HCT116 (cell line): ENCODE results near the gene SPESP1. TPM values are rescaled to one million over a fixed set of nuclear protein-coding genes. Genes with fewer than 3 reads are reported as not detected.

Experiments used
- ATAC-seq: fragments of 200-7000 bp; cut with Tn5 transposase; 2 replicates; pipeline ENCODE4 v1.9.1; 2020; ENCODE audit warnings: mild to moderate bottlenecking, moderate library complexity
- BruUV-seq: library from RNA; stranded (reverse); fragments of 400-500 nt; replicated peaks from 2 replicates; lab custom pipeline; 2021; lab: Mats Ljungman, UMichigan
- CTCF ChIA-PET: fragments of 300-600 bp; sonication (Branson Sonifier 250); formaldehyde crosslinking; loops from one replicate; lab custom pipeline; 2021; ENCODE audit warnings: antibody characterized with exemption; lab: Charles Lee
- POLR2A ChIA-PET: fragments of 300-600, 350-600 bp; sonication (Branson Sonifier 250); formaldehyde crosslinking; loops from one replicate; lab custom pipeline; 2021; ENCODE audit warnings: antibody characterized with exemption; lab: Charles Lee
- RAD21 ChIA-PET, 2 experiments: fragments of 300-600 bp; sonication (Branson Sonifier 250); formaldehyde crosslinking; loops; one replicate each; lab custom pipeline; 2023; ENCODE audit warnings: low total read pairs in 2 of 2; ENCODE audit not compliant: uncharacterized antibody in 2 of 2, unreplicated experiment in 2 of 2, low non-redundant PET in 1 of 2; lab: Charles Lee
- DNase-seq: peaks from one replicate; pipeline ENCODE4 v3.0.0-alpha.2; 2010; ENCODE audit warnings: low read depth, low spot score
- H2AFZ ChIP-seq: fragments of 200-600 bp; shearing (Covaris generic), sonication (generic); 2 replicates; pipeline ENCODE4 v1.6.1; 2017; ENCODE audit warnings: low read depth, mixed run types, mixed read lengths, antibody characterized with exemption, low read length; ENCODE audit not compliant: poor library complexity, severe bottlenecking
- H3K27ac ChIP-seq: 2 replicates; pipeline ENCODE4 v1.5.1; 2012; ENCODE audit warnings: low read depth, low read length
- H3K27me3 ChIP-seq: fragments of 200-600 bp; sonication (generic); 2 replicates; pipeline ENCODE4 v1.6.1; 2016; ENCODE audit warnings: mixed run types, low read length, mixed read lengths; ENCODE audit not compliant: insufficient read depth
- H3K36me3 ChIP-seq, 2 experiments: fragments of 200-500 bp in 1 of 2; fragments of 200-600 bp in 1 of 2; sonication (Bioruptor generic) in 1 of 2; sonication (generic) in 1 of 2; 2 replicates each; pipeline versions ENCODE4 v1.5.1 to v1.6.1; 2014 to 2016; ENCODE audit warnings: low read length in 2 of 2, inconsistent platforms in 1 of 2, mixed read lengths in 1 of 2, mixed run types in 1 of 2; ENCODE audit not compliant: insufficient read depth in 2 of 2, control insufficient read depth in 1 of 2
- H3K4me1 ChIP-seq, 2 experiments: fragments of 200-600 bp in 1 of 2; sonication (generic) in 1 of 2; 2 replicates each; pipeline versions ENCODE4 v1.5.1 to v1.6.1; 2012 to 2017; ENCODE audit warnings: low read length in 2 of 2, inconsistent platforms in 1 of 2, mild to moderate bottlenecking in 1 of 2, mixed read lengths in 1 of 2, mixed run types in 1 of 2, moderate library complexity in 1 of 2; ENCODE audit not compliant: insufficient read depth in 2 of 2, control insufficient read depth in 1 of 2
- H3K4me2 ChIP-seq: fragments of 200-600 bp; sonication (generic); 2 replicates; pipeline ENCODE4 v1.6.1; 2017; ENCODE audit warnings: mixed run types, low read length, mixed read lengths
- H3K4me3 ChIP-seq, 2 experiments: fragments of 200-600 bp in 1 of 2; sonication (generic) in 1 of 2; replicated peaks in 1 of 2; 2 replicates each; pipeline ENCODE4 v1.5.1; 2011 to 2016; ENCODE audit warnings: low read length in 2 of 2, control low read depth in 1 of 2, low read depth in 1 of 2, mild to moderate bottlenecking in 1 of 2, mixed read lengths in 1 of 2, mixed run types in 1 of 2
- H3K79me2 ChIP-seq: fragments of 200-600 bp; sonication (generic); 2 replicates; pipeline ENCODE4 v1.6.1; 2017; ENCODE audit warnings: mild to moderate bottlenecking, mixed run types, low read length, moderate library complexity, mixed read lengths; ENCODE audit not compliant: insufficient read depth
- H3K9ac ChIP-seq: fragments of 200-600 bp; sonication (generic); 2 replicates; pipeline ENCODE4 v1.6.1; 2016; ENCODE audit warnings: low read length, mixed read lengths
- H3K9me2 ChIP-seq: fragments of 200-600 bp; sonication (generic), shearing (Covaris generic); 2 replicates; pipeline ENCODE4 v1.6.1; 2017; ENCODE audit warnings: mixed run types, mild to moderate bottlenecking, moderate library complexity; ENCODE audit not compliant: insufficient read depth
- H3K9me3 ChIP-seq, 2 experiments: fragments of 200-500 bp in 1 of 2; fragments of 200-600 bp in 1 of 2; sonication (Bioruptor generic) in 1 of 2; sonication (generic) in 1 of 2; 2 replicates each; pipeline ENCODE4 v1.6.1; 2014 to 2017; ENCODE audit warnings: low read length in 2 of 2, mixed read lengths in 2 of 2, inconsistent platforms in 1 of 2, low read depth in 1 of 2, mild to moderate bottlenecking in 1 of 2, mixed run types in 1 of 2, moderate library complexity in 1 of 2; ENCODE audit not compliant: control insufficient read depth in 1 of 2, insufficient read depth in 1 of 2
- H4K20me1 ChIP-seq: fragments of 200-600 bp; sonication (generic), shearing (Covaris generic); 2 replicates; pipeline ENCODE4 v1.6.1; 2017; ENCODE audit warnings: mixed run types, mild to moderate bottlenecking, moderate library complexity; ENCODE audit not compliant: insufficient read depth
- CBX3 ChIP-seq: IDR thresholded peaks from 2 replicates; pipeline ENCODE4 v1.6.1; 2012; ENCODE audit warnings: low read depth
- EGR1 ChIP-seq: IDR thresholded peaks from 2 replicates; pipeline ENCODE4 v1.6.1; 2012; ENCODE audit warnings: low read depth
- ELF1 ChIP-seq: IDR thresholded peaks from 2 replicates; pipeline ENCODE4 v1.6.1; 2012; ENCODE audit warnings: low read depth, borderline replicate concordance
- EZH2 ChIP-seq: fragments of 200-600 bp; sonication (generic); IDR thresholded peaks from 2 replicates; pipeline ENCODE4 v1.6.1; 2017; ENCODE audit warnings: antibody characterized with exemption, mixed run types
- EZH2phosphoT487 ChIP-seq: fragments of 200-600 bp; IDR thresholded peaks from 2 replicates; pipeline ENCODE4 v1.6.1; 2018; ENCODE audit warnings: antibody characterized with exemption, borderline replicate concordance
- FOSL1 ChIP-seq: IDR thresholded peaks from 2 replicates; pipeline ENCODE4 v1.6.1; 2012; ENCODE audit warnings: low read depth
- JUND ChIP-seq: IDR thresholded peaks from 2 replicates; pipeline ENCODE4 v1.6.1; 2012
- MAX ChIP-seq: IDR thresholded peaks from 2 replicates; pipeline ENCODE4 v1.6.1; 2012
- POLR2A ChIP-seq: IDR thresholded peaks from 2 replicates; pipeline ENCODE4 v1.7.0; 2011; ENCODE audit warnings: borderline replicate concordance; ENCODE audit not compliant: insufficient read depth, insufficient read length; ENCODE audit errors: extremely low read depth
- RAD21 ChIP-seq: IDR thresholded peaks from 2 replicates; pipeline ENCODE4 v1.6.1; 2012; ENCODE audit warnings: low read depth, mild to moderate bottlenecking
- SIN3A ChIP-seq: IDR thresholded peaks from 2 replicates; pipeline ENCODE4 v1.6.1; 2012; ENCODE audit warnings: low read depth
- YY1 ChIP-seq: IDR thresholded peaks from 2 replicates; pipeline ENCODE4 v1.6.1; 2011; ENCODE audit warnings: low read length, low read depth, moderate library complexity, mild to moderate bottlenecking; ENCODE audit not compliant: insufficient replicate concordance; ENCODE audit errors: extremely low read depth
- ZFX ChIP-seq: fragments of 450-650 bp; IDR thresholded peaks from 2 replicates; pipeline ENCODE4 v1.6.1; 2017
- ZNF274 ChIP-seq: fragments of 200-500 bp; sonication (Bioruptor generic); IDR thresholded peaks from 2 replicates; pipeline ENCODE4 v1.6.1; 2014; ENCODE audit warnings: mild to moderate bottlenecking, low read depth, low read length, inconsistent platforms
- intact Hi-C: fragments of 100-400 bp; cut with micrococcal nuclease; formaldehyde crosslinking; loops from 2 replicates; pipeline ENCODE4 v1.10.0; 2022
- total RNA-seq: library from RNA; stranded (reverse); gene quantifications from one replicate; pipeline ENCODE4 v1.2.1, GENCODE V29; 2021; ENCODE audit not compliant: unreplicated experiment
- TF ChIP-seq, protein P1 (sequence below), 3 experiments: fragments of 200-600 bp in 1 of 3; sonication (generic) in 1 of 3; IDR thresholded peaks in 2 of 3; conservative IDR thresholded peaks in 1 of 3; 2 replicates each; pipeline ENCODE4 v1.5.1; 2012 to 2017; ENCODE audit warnings: low read depth in 2 of 3, low read length in 2 of 3, antibody characterized with exemption in 1 of 3, borderline replicate concordance in 1 of 3, control low read depth in 1 of 3, mild to moderate bottlenecking in 1 of 3, mixed read lengths in 1 of 3, mixed run types in 1 of 3, moderate library complexity in 1 of 3; ENCODE audit not compliant: insufficient read depth in 1 of 3
- TF ChIP-seq, protein P2 (sequence below): IDR thresholded peaks from 2 replicates; pipeline ENCODE4 v1.6.1; 2012

SPESP1 gene
- total RNA-seq, 1 experiment from 2014 or later: not detected

DNA sequence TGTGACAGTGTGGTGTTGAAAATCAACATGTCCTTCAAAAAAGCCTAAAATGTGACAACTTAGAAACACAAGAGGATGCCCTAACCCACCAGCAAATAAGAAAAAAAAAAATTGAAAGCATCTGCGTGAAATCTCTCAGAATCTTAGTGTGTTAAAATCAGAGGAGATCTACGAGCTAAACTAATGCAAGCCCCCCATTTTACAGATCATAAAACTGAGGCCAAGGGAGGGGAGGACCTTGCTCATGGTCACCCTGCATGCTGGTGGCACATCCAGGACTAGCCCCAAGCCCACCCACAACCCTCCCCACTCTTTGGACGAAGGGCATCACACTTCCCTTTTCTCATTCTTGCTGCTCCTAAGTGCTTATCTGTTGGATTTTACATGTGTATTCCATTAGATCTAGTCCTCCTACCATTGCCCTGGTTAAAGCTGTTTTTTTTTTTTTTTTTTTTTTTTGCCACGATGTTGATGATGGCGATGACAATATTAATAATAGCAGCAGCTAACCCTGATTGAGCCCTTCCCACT, 55.1 kb downstream of the SPESP1 start:
- ChIA-PET RAD21 (no interaction called here), CTCF (no interaction called here), POLR2A (no interaction called here)
- Histone ChIP-seq H3K27me3 (no peaks in the 10 kb centered on the region), H3K4me2 (no peak overlapping the region), H3K9me2 (no peaks in the 10 kb centered on the region), H3K36me3 (no peaks in the 10 kb centered on the region), H3K79me2 (no peaks in the 10 kb centered on the region), H4K20me1 (no peaks in the 10 kb centered on the region), H3K9me3 (no peaks in the 10 kb centered on the region), H3K27ac (no peak overlapping the region), H3K4me3 (no peak overlapping the region), H2AFZ (no peak overlapping the region), H3K4me1 (no peaks in the 10 kb centered on the region), H3K9ac (no peak overlapping the region)
- no peak for ATAC-seq
- no TSS peak for BruUV-seq
- TF ChIP-seq, protein P1, sequence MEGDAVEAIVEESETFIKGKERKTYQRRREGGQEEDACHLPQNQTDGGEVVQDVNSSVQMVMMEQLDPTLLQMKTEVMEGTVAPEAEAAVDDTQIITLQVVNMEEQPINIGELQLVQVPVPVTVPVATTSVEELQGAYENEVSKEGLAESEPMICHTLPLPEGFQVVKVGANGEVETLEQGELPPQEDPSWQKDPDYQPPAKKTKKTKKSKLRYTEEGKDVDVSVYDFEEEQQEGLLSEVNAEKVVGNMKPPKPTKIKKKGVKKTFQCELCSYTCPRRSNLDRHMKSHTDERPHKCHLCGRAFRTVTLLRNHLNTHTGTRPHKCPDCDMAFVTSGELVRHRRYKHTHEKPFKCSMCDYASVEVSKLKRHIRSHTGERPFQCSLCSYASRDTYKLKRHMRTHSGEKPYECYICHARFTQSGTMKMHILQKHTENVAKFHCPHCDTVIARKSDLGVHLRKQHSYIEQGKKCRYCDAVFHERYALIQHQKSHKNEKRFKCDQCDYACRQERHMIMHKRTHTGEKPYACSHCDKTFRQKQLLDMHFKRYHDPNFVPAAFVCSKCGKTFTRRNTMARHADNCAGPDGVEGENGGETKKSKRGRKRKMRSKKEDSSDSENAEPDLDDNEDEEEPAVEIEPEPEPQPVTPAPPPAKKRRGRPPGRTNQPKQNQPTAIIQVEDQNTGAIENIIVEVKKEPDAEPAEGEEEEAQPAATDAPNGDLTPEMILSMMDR (IDR thresholded peaks at IDR 0.05 in 2 of 3, conservative IDR thresholded peaks at IDR 0.05 in 1 of 3; ENCODE audit: borderline replicate concordance in 1 of 3, insufficient read depth in 1 of 3, low read depth in 2 of 3, low read length in 2 of 3): no peak
- TF ChIP-seq FOSL1: no peak
- no peak for TF ChIP-seq EGR1
- no peak for TF ChIP-seq CBX3
- TF ChIP-seq ZFX: no peak
- TF ChIP-seq, protein P2, sequence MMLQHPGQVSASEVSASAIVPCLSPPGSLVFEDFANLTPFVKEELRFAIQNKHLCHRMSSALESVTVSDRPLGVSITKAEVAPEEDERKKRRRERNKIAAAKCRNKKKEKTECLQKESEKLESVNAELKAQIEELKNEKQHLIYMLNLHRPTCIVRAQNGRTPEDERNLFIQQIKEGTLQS: no peak
- no peak for TF ChIP-seq MAX
- TF ChIP-seq SIN3A: no peak
- no peak for TF ChIP-seq POLR2A
- no peak for TF ChIP-seq ELF1
- no peak for TF ChIP-seq EZH2
- no peak for TF ChIP-seq EZH2phosphoT487
- TF ChIP-seq RAD21: no peak
- TF ChIP-seq JUND: no peak
- TF ChIP-seq YY1: no peak
- TF ChIP-seq ZNF274: no peak
- intact Hi-C loops: no loop called here
- DNase-seq: no peak
